Measurements from ENCODE around the gene SLC52A1.
A peak's percentile ranks its signal among the peaks of the same experiment; 100 is the strongest.

Gene SLC52A1

DNA sequence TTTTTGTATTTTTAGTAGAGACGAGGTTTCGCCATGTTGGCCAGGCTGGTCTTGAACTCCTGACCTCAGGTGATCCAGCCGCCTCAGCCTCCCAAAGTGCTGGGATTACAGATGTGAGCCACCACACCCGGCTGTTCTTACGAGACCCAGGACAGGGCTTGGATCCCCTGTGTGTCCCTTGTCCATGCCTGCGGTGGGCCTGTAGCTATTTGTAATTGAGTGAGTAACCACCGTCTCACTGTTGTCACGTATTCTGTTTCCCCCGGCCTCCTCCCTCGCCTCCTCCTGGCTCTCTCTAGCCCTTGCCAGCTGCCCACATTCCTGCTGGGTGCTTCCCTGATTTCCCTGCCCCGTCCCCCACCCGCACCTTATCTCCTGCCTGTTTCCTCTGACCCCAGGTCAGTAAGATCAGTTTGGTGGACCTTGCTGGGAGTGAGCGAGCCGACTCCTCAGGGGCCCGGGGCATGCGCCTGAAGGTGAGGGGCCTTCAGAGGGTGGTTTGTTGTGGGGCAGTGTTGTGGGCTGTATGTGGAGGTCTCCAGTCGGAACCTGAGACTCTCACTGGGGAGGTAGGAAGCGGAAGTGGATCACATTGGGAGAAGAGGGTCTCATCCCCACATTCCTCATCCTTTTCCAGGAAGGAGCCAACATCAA is 31.9 kb downstream of the SLC52A1 start:
- no peak overlapping the region for H2BK5ac ChIP-seq (ENCODE audit: low read depth, low read length, poor library complexity, severe bottlenecking)
- H3K9me3 ChIP-seq (ENCODE audit: control insufficient read depth, low read length) = no peaks in the 10 kb centered on the region
- H2AK5ac ChIP-seq (ENCODE audit: low read length, severe bottlenecking) = no peak overlapping the region
- peaks cover 76 to 83% of the 10 kb centered on the region in 2 experiments for H3K36me3 ChIP-seq (ENCODE audit: control insufficient read depth in 1 of 2, insufficient read depth in 2 of 2, low read depth in 1 of 2, low read length in 2 of 2)
- H3K23ac ChIP-seq (ENCODE audit: low read length in 2 of 2) = no peak overlapping the region
- H3K4me3 ChIP-seq (ENCODE audit: insufficient read depth in 1 of 2, low read depth in 1 of 2, low read length in 2 of 2) = peak overlapping the region in 1 of 2 experiments; percentile 26
- H3K9ac ChIP-seq (ENCODE audit: low read length) = no peak overlapping the region
- no peak overlapping the region for H2BK12ac ChIP-seq (ENCODE audit: low read length in 2 of 2)
- H3K4me2 ChIP-seq (ENCODE audit: low read length, poor library complexity, severe bottlenecking) = no peak overlapping the region
- no peak overlapping the region for H4K91ac ChIP-seq (ENCODE audit: low read length)
- H3K27ac ChIP-seq (ENCODE audit: low read length, poor library complexity, severe bottlenecking) = no peak overlapping the region
- no peak overlapping the region for H3K4ac ChIP-seq (ENCODE audit: low read depth in 1 of 2, low read length in 2 of 2)
- no peak for DNase-seq
- H3K4me1 ChIP-seq (ENCODE audit: control insufficient read depth, insufficient read depth, low read depth, low read length) = peaks cover 24% of the 10 kb centered on the region
- H4K8ac ChIP-seq (ENCODE audit: low read length) = no peak overlapping the region
- H3K27me3 ChIP-seq (ENCODE audit: control insufficient read depth in 1 of 2, insufficient read depth in 1 of 2, low read length in 2 of 2) = no peaks in the 10 kb centered on the region
- H2AFZ ChIP-seq (ENCODE audit: low read depth, low read length) = no peak overlapping the region
- H3K79me1 ChIP-seq (replicated peaks; ENCODE audit: low read length, poor library complexity, severe bottlenecking) = peaks cover 56% of the 10 kb centered on the region
- H3K14ac ChIP-seq (ENCODE audit: low read length in 2 of 2) = no peak overlapping the region
- no peak overlapping the region for H3K18ac ChIP-seq (ENCODE audit: low read depth in 1 of 2, low read length in 2 of 2)
- no peak overlapping the region for H2BK120ac ChIP-seq (ENCODE audit: low read depth, low read length)
- 97% methylated on average over 17 of the region's 18 CpGs for WGBS
- no peak overlapping the region for H2BK15ac ChIP-seq (ENCODE audit: low read depth, poor library complexity, severe bottlenecking)

DNA sequence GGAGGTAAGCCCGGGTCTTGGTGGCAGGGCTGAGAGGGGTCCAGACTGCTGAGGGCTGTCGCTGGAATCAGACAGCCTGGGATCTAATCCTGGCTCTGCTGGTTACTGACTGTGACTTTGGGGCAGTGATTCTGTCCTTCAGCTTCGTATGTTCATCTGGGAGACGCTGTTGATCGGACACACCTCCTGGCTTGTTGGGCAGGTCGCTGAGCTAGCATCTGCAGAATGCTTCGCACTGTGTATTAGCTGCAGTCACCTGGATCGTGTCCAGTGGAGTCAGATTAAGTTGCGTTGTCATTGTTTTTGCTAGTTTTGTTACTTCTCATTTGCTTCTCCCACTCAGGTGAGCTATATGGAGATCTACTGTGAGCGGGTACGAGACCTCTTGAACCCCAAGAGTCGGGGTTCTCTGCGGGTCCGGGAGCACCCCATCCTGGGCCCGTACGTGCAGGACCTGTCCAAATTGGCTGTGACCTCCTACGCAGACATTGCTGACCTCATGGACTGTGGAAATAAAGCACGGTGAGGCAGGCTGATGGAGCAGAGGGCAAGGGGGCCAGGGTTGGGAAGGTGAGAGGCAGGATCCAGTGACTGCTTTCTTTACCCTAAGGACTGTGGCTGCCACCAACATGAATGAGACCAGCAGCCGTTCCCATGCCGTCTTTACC is 33.0 kb downstream of the SLC52A1 start:
- H3K27me3 ChIP-seq (ENCODE audit: control insufficient read depth in 1 of 2, insufficient read depth in 1 of 2, low read length in 2 of 2) = no peaks in the 10 kb centered on the region
- no peak overlapping the region for H4K91ac ChIP-seq (ENCODE audit: low read length)
- 96% methylated on average over 20 of the region's 20 CpGs for WGBS
- no peak overlapping the region for H3K9ac ChIP-seq (ENCODE audit: low read length)
- no peaks in the 10 kb centered on the region for H3K9me3 ChIP-seq (ENCODE audit: control insufficient read depth, low read length)
- H3K4me3 ChIP-seq (ENCODE audit: insufficient read depth in 1 of 2, low read depth in 1 of 2, low read length in 2 of 2) = no peak overlapping the region
- H2AFZ ChIP-seq (ENCODE audit: low read depth, low read length) = no peak overlapping the region
- peak overlapping the region in 1 of 2 experiments; percentile 35 for H3K14ac ChIP-seq (ENCODE audit: low read length in 2 of 2)
- no peak overlapping the region for H3K27ac ChIP-seq (ENCODE audit: low read length, poor library complexity, severe bottlenecking)
- no peak for DNase-seq
- no peak overlapping the region for H2BK120ac ChIP-seq (ENCODE audit: low read depth, low read length)
- H3K36me3 ChIP-seq (ENCODE audit: control insufficient read depth in 1 of 2, insufficient read depth in 2 of 2, low read depth in 1 of 2, low read length in 2 of 2) = peaks cover 65 to 72% of the 10 kb centered on the region in 2 experiments
- no peak overlapping the region for H3K4me2 ChIP-seq (ENCODE audit: low read length, poor library complexity, severe bottlenecking)
- no peak overlapping the region for H3K4ac ChIP-seq (ENCODE audit: low read depth in 1 of 2, low read length in 2 of 2)
- no peak overlapping the region for H2BK12ac ChIP-seq (ENCODE audit: low read length in 2 of 2)
- H3K18ac ChIP-seq (ENCODE audit: low read depth in 1 of 2, low read length in 2 of 2) = no peak overlapping the region
- peaks cover 51% of the 10 kb centered on the region for H3K79me1 ChIP-seq (replicated peaks; ENCODE audit: low read length, poor library complexity, severe bottlenecking)
- peaks cover 22% of the 10 kb centered on the region for H3K4me1 ChIP-seq (ENCODE audit: control insufficient read depth, insufficient read depth, low read depth, low read length)
- H2BK15ac ChIP-seq (ENCODE audit: low read depth, poor library complexity, severe bottlenecking) = no peak overlapping the region
- no peak overlapping the region for H4K8ac ChIP-seq (ENCODE audit: low read length)
- no peak overlapping the region for H3K23ac ChIP-seq (ENCODE audit: low read length in 2 of 2)
- no peak overlapping the region for H2AK5ac ChIP-seq (ENCODE audit: low read length, severe bottlenecking)
- no peak overlapping the region for H2BK5ac ChIP-seq (ENCODE audit: low read depth, low read length, poor library complexity, severe bottlenecking)

DNA sequence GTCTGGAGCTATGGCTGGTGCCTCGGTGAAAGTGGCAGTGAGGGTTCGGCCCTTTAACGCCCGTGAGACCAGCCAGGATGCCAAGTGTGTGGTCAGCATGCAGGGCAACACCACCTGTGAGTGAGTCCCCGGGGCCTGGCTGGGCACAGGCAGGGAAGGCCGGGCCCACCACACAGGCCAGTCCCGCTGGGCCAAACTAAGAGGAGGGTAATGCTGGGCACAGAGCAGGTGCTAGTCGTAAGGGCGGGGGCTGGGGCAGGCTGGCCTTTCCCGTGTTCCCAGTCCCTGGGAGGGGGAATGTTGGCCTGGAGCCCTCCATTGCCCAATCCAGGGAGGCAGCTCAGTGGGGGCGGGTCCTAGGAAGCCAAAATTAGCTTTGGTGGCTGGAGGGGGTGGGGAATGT is 35.0 kb downstream of the SLC52A1 start:
- no peak for DNase-seq
- Histone ChIP-seq H4K91ac (ENCODE audit: low read length) (no peak overlapping the region), H3K27ac (ENCODE audit: low read length, poor library complexity, severe bottlenecking) (no peak overlapping the region), H3K23ac (ENCODE audit: low read length in 2 of 2) (no peak overlapping the region), H2BK120ac (ENCODE audit: low read depth, low read length) (peak overlapping the region; percentile 19), H2BK12ac (ENCODE audit: low read length in 2 of 2) (no peak overlapping the region), H2AK5ac (ENCODE audit: low read length, severe bottlenecking) (no peak overlapping the region), H2BK15ac (ENCODE audit: low read depth, poor library complexity, severe bottlenecking) (no peak overlapping the region), H3K79me1 (replicated peaks; ENCODE audit: low read length, poor library complexity, severe bottlenecking) (peaks cover 43% of the 10 kb centered on the region), H3K4me2 (ENCODE audit: low read length, poor library complexity, severe bottlenecking) (no peak overlapping the region), H2BK5ac (ENCODE audit: low read depth, low read length, poor library complexity, severe bottlenecking) (no peak overlapping the region), H4K8ac (ENCODE audit: low read length) (no peak overlapping the region), H3K9me3 (ENCODE audit: control insufficient read depth, low read length) (no peaks in the 10 kb centered on the region), H2AFZ (ENCODE audit: low read depth, low read length) (no peak overlapping the region), H3K14ac (ENCODE audit: low read length in 2 of 2) (peak overlapping the region in 1 of 2 experiments; percentile 26), H3K27me3 (ENCODE audit: control insufficient read depth in 1 of 2, insufficient read depth in 1 of 2, low read length in 2 of 2) (no peaks in the 10 kb centered on the region), H3K4ac (ENCODE audit: low read depth in 1 of 2, low read length in 2 of 2) (no peak overlapping the region), H3K4me1 (ENCODE audit: control insufficient read depth, insufficient read depth, low read depth, low read length) (peaks cover 28% of the 10 kb centered on the region), H3K9ac (ENCODE audit: low read length) (peak overlapping the region; percentile 91), H3K4me3 (ENCODE audit: insufficient read depth in 1 of 2, low read depth in 1 of 2, low read length in 2 of 2) (peak overlapping the region in 1 of 2 experiments; percentile 99), H3K18ac (ENCODE audit: low read depth in 1 of 2, low read length in 2 of 2) (no peak overlapping the region), H3K36me3 (ENCODE audit: control insufficient read depth in 1 of 2, insufficient read depth in 2 of 2, low read depth in 1 of 2, low read length in 2 of 2) (peaks cover 47 to 55% of the 10 kb centered on the region in 2 experiments)
- 92% methylated on average over 11 of the region's 11 CpGs for WGBS

DNA sequence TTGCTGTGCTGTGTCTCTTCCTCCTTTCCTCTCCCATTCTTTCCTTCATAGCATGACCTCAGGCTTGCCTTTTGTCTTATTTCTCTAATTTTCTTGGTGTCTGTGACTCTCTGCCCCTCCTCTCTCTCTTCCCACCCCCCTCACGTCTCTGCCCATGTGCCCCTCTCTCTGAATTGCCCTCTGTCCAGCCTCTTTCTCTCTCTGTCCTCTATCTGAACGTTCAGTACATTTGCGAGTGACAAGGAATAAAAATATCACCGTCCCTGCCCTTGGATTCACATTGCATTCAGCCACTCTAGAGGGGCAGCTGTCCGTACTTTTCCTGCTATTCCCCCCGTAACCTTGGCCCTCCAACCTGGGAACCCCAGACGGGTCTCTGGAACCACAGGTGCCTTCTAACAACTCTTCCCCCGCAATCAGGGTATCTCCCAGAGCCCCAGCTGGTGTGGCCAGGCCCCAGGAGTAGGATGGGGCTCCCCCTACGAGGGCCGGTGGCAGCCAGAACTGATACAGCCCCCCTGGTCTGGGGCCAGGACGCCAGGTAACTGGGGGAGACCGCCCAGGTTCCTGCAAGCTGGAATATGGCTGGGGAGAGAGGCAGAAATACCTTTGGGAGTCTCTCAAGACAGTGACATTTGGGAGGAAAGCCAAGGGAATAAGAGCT is 35.7 kb downstream of the SLC52A1 start:
- Histone ChIP-seq H2BK12ac (ENCODE audit: low read length in 2 of 2) (no peak overlapping the region), H3K4me3 (ENCODE audit: insufficient read depth in 1 of 2, low read depth in 1 of 2, low read length in 2 of 2) (peak overlapping the region in 1 of 2 experiments; percentile 99), H2BK5ac (ENCODE audit: low read depth, low read length, poor library complexity, severe bottlenecking) (no peak overlapping the region), H2AFZ (ENCODE audit: low read depth, low read length) (no peak overlapping the region), H2BK120ac (ENCODE audit: low read depth, low read length) (no peak overlapping the region), H3K9ac (ENCODE audit: low read length) (peak overlapping the region; percentile 91), H2BK15ac (ENCODE audit: low read depth, poor library complexity, severe bottlenecking) (no peak overlapping the region), H3K9me3 (ENCODE audit: control insufficient read depth, low read length) (no peaks in the 10 kb centered on the region), H3K27me3 (ENCODE audit: control insufficient read depth in 1 of 2, insufficient read depth in 1 of 2, low read length in 2 of 2) (no peaks in the 10 kb centered on the region), H3K36me3 (ENCODE audit: control insufficient read depth in 1 of 2, insufficient read depth in 2 of 2, low read depth in 1 of 2, low read length in 2 of 2) (peaks cover 40 to 49% of the 10 kb centered on the region in 2 experiments), H4K8ac (ENCODE audit: low read length) (no peak overlapping the region), H4K91ac (ENCODE audit: low read length) (no peak overlapping the region), H3K4me2 (ENCODE audit: low read length, poor library complexity, severe bottlenecking) (peak overlapping the region; percentile 90), H3K27ac (ENCODE audit: low read length, poor library complexity, severe bottlenecking) (no peak overlapping the region), H3K23ac (ENCODE audit: low read length in 2 of 2) (no peak overlapping the region), H3K18ac (ENCODE audit: low read depth in 1 of 2, low read length in 2 of 2) (no peak overlapping the region), H3K4me1 (ENCODE audit: control insufficient read depth, insufficient read depth, low read depth, low read length) (peaks cover 28% of the 10 kb centered on the region), H3K14ac (ENCODE audit: low read length in 2 of 2) (no peak overlapping the region), H3K79me1 (replicated peaks; ENCODE audit: low read length, poor library complexity, severe bottlenecking) (peaks cover 37% of the 10 kb centered on the region), H2AK5ac (ENCODE audit: low read length, severe bottlenecking) (peak overlapping the region; percentile 19), H3K4ac (ENCODE audit: low read depth in 1 of 2, low read length in 2 of 2) (no peak overlapping the region)
- DNase-seq = no peak
- WGBS = 80% methylated on average over 12 of the region's 12 CpGs
